Smooth muscle cell (in vitro differentiated cells): ENCODE measurements around the gene NAP1L3. TPM values are rescaled to one million over a fixed set of nuclear protein-coding genes. Genes with fewer than 3 reads are reported as not detected.

Source experiments
- DNase-seq: peaks from one replicate; lab custom pipeline; 2025; ENCODE audit not compliant: unreplicated experiment; lab: John Stamatoyannopoulos, UW
- H2AFZ ChIP-seq: fragments of 200-600 bp; sonication (generic); 2 replicates; pipeline ENCODE4 v1.6.0; 2016; ENCODE audit warnings: antibody characterized with exemption, low read depth, mild to moderate bottlenecking
- H3F3A ChIP-seq: fragments of 200-600 bp; sonication (generic); 2 replicates; pipeline ENCODE4 v1.6.0; 2017; ENCODE audit warnings: antibody characterized with exemption, low read depth
- H3K27ac ChIP-seq: fragments of 200-600 bp; sonication (generic); 2 replicates; pipeline ENCODE4 v1.5.1; 2016; ENCODE audit warnings: low read depth, mild to moderate bottlenecking
- H3K27me3 ChIP-seq: fragments of 200-600 bp; sonication (generic); 2 replicates; pipeline ENCODE4 v1.6.1; 2016; ENCODE audit warnings: low read depth, mild to moderate bottlenecking
- H3K36me3 ChIP-seq: fragments of 200-600 bp; sonication (generic); 2 replicates; pipeline ENCODE4 v1.5.1; 2016; ENCODE audit warnings: low read depth
- H3K4me1 ChIP-seq: fragments of 200-600 bp; sonication (generic); 2 replicates; pipeline ENCODE4 v1.5.1; 2016; ENCODE audit warnings: low read depth
- H3K4me2 ChIP-seq: fragments of 200-600 bp; sonication (generic); 2 replicates; pipeline ENCODE4 v1.6.0; 2016; ENCODE audit warnings: mild to moderate bottlenecking
- H3K4me3 ChIP-seq: fragments of 200-600 bp; sonication (generic); 2 replicates; pipeline ENCODE4 v1.5.1; 2016; ENCODE audit warnings: mild to moderate bottlenecking
- H3K79me2 ChIP-seq: fragments of 200-600 bp; sonication (generic); 2 replicates; pipeline ENCODE4 v1.6.0; 2016; ENCODE audit warnings: low read depth, mild to moderate bottlenecking
- H3K9ac ChIP-seq: fragments of 200-600 bp; sonication (generic); 2 replicates; pipeline ENCODE4 v1.6.0; 2016; ENCODE audit warnings: low read depth
- H3K9me3 ChIP-seq: fragments of 200-600 bp; sonication (generic); replicated peaks from 2 replicates; pipeline ENCODE4 v1.5.1; 2016; ENCODE audit warnings: low read depth
- H4K20me1 ChIP-seq: fragments of 200-600 bp; sonication (generic); 2 replicates; pipeline ENCODE4 v1.6.0; 2016; ENCODE audit warnings: low read depth
- CTCF ChIP-seq: fragments of 200-600 bp; sonication (generic); IDR thresholded peaks from 2 replicates; pipeline ENCODE4 v1.5.1; 2017; ENCODE audit warnings: borderline replicate concordance, mild to moderate bottlenecking, antibody characterized with exemption; ENCODE audit not compliant: insufficient read depth, poor library complexity, severe bottlenecking
- WGBS: methylation state at CpG from one replicate; pipeline ENCODE4 v1.1.7; 2016; ENCODE audit warnings: low lambda C conversion rate; 5-methylcytosine and 5-hydroxymethylcytosine counted together
- polyA plus RNA-seq: library from polyadenylated mRNA; unstranded; fragments of >200 nt; fragmentation: Nextera tagmentation; extraction: Ambion mirVana; gene quantifications from 2 replicates; pipeline ENCODE4 v1.2.1, GENCODE V29; 2016
- total RNA-seq: library from RNA; depleted of rRNA; stranded (reverse); fragments of >200 nt; gene quantifications from 2 replicates; pipeline ENCODE4 v1.2.3, GENCODE V29; 2014

NAP1L3 gene
- total and polyA plus RNA-seq, 2 experiments from 2014 or later: 28.4 to 33.5 TPM

- H3F3A ChIP-seq: no peaks in the 10 kb centered on the region
- no peaks in the 10 kb centered on the region for H3K79me2 ChIP-seq
- H3K4me3 ChIP-seq: no peak overlapping the region
- H3K36me3 ChIP-seq: no peaks in the 10 kb centered on the region
- no peaks in the 10 kb centered on the region for H3K9me3 ChIP-seq
- H3K27ac ChIP-seq: no peak overlapping the region
- H3K27me3 ChIP-seq: no peaks in the 10 kb centered on the region
- TF ChIP-seq CTCF: no peak
- DNase-seq: no peak
- H3K4me2 ChIP-seq: no peak overlapping the region
- no peaks in the 10 kb centered on the region for H3K4me1 ChIP-seq
- WGBS: 95% methylated on average over 2 of the region's 2 CpGs
- no peak overlapping the region for H2AFZ ChIP-seq
- H4K20me1 ChIP-seq: no peaks in the 10 kb centered on the region
- H3K9ac ChIP-seq: no peak overlapping the region
These were observed 35.8 kb downstream of the NAP1L3 start for GRCh38 chrX:93637591-93637990.

Other genes with a start within 250 kb of the NAP1L3 start
- 0.49 and 1.0 TPM in 2 replicates for gene FAM133A, start 628 bp upstream of the NAP1L3 start, total RNA-seq
- gene FAM133A, start 628 bp upstream of the NAP1L3 start, polyA plus RNA-seq: 0.31 and 0.50 TPM in 2 replicates